Stimulated activated CD8-positive, alpha-beta memory T cell treated with anti-CD3 and anti-CD28 coated beads, Interleukin-12 subunit alpha, Interleukin-12 subunit beta, amount 100 ng/mL, for 1 hour (primary cell): ENCODE data around the gene UGT1A9.
"Not testable (repeated sequence)": the region's sequence is repeated elsewhere in the genome, so short reads cannot be mapped to it uniquely, and the experiment has no call there.

Experiments
- DNase-seq: peaks from one replicate; pipeline ENCODE4 v3.0.0-alpha.2; 2020; ENCODE audit warnings: low read depth

UGT1A9 gene

DNA sequence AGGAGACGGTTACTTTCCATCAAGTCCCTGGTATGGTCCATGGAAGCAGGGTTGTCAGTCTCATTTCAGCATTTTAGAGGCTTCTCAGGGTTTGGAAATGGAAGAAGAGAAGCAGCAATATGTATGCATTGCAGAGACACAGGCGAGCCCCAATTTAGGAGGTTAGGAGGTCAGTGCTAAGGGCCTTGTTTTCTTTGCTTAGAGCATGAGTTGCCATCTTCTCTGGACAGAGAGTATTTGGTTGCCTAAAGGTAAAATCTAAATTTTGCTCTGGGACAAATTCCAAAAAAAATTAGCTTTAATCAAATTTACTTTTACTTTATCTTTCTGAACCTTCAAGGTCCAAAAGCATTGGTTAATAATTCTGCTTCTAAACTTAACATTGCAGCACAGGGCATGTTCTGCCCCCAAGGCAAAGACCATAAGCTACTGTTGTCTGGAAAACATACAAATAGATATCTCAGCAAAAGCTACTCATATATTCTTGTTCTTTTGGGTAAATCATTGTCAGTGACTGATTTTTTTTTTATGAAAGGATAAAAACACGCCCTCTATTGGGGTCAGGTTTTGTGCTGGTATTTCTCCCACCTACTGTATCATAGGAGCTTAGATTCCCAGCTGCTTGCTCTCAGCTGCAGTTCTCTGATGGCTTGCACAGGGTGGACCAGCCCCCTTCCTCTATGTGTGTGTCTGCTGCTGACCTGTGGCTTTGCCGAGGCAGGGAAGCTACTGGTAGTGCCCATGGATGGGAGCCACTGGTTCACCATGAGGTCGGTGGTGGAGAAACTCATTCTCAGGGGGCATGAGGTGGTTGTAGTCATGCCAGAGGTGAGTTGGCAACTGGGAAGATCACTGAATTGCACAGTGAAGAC is at the start of gene UGT1A9:
Gene UGT1A9 (plus strand): TSS at position 609 of the 872 bp plus-strand sequence. CDS start 37 bp downstream, at position 646.
- DNase-seq: no peak

DNA sequence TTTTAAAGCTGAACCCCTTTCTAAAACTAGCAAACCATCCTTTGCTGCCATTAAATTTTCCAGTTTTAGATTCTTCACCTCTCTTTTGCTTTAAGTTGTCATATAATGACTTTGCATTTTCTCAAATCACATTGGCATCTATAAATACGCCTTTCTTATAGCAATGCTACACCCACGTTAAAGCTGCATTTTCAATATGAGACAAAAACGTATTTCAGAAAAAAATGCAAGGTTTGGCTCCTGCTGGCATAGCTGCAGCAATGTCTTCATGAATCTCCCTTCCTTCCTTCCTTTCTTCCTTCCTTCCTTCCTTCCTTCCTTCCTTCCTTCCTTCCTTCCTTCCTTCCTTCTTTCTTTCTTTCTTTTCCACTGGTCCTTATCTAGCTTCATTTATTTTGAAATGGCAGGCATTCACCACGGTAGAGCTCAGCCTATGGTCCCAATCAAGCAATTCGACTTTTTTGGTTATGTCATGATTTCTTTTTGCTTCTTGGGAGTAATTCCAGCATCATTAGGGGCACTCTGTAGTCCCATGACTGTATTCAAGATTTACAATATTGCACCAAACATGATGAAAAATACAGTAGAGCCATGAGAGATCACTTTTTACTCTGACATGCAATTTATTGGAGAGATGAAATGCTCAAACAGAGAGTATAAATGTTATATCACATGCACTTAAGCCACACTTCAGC is 44.2 kb upstream of the UGT1A9 start:
- DNase-seq: no peak

DNA sequence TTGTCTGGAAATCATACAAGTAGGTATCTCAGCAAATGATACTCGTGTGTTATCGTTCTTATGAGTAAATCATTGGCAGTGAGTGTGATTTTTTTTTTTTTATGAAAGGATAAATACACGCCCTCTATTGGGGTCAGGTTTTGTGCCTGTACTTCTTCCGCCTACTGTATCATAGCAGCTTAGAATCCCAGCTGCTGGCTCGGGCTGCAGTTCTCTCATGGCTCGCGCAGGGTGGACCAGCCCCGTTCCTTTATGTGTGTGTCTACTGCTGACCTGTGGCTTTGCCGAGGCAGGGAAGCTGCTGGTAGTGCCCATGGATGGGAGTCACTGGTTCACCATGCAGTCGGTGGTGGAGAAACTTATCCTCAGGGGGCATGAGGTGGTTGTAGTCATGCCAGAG is 35.4 kb upstream of the UGT1A9 start, which contains the start of gene UGT1A10:
Gene UGT1A10 (plus strand): TSS at position 143 of the 400 bp plus-strand sequence. CDS start 75 bp downstream, at position 218.
- DNase-seq: not testable (repeated sequence)

DNA sequence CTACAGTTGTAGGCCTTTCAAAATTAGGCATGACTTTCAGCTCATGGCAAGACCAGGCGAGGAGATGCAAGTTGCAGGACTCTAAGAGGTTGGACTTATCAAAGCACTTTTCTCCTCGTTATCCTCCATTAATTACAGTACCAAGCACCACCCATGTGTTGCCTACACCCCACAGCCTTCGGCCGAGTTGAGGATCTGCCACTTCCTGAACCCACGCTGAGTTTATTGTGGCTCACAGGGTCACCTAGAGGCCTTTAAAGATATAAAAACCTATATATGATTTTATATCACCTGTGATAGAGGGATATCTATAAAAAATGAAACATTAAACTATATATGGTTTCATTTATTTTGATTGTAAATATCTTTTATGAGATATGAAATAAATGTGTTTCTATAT is 32.9 kb upstream of the UGT1A9 start:
- DNase-seq: no peak

DNA sequence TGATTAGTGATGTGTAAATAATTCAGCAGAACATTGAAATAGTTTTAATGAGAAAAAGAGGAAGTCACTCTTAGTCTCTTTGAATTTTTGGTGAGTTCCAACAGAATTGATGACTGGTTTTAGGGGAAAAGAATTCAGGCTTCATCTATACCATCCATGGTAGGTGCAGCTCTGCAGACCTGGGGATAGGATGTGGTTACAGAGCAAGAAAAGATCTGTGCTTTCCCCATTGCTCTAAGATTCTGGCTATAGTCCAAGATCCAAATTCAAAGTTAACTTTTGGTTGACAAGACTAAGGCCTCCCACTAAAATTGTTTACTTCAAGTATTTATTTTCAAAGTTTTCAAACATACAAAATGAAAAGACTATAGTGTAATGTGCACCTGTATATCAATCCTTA is 31.8 kb upstream of the UGT1A9 start:
- DNase-seq: no peak

DNA sequence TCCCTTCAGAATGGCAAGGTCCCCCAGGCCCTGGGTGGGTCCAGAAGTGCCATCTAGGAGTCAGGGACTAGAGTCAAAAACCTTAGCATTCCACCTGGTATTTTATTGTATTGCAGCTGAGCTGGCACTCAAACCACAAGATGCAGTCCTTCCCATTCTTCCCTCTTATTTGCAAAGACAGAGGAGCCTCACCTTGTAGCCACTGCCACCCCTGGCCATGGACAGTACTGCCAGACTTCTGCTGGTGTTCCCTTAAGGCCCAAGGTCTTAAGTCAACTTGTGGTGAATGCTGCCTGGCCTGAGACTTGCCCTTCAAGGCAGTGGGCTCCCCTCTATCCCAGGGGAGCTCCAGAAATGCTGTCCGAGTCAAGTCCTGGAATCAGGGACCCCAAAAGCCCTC is 28.6 kb upstream of the UGT1A9 start:
- no peak for DNase-seq

DNA sequence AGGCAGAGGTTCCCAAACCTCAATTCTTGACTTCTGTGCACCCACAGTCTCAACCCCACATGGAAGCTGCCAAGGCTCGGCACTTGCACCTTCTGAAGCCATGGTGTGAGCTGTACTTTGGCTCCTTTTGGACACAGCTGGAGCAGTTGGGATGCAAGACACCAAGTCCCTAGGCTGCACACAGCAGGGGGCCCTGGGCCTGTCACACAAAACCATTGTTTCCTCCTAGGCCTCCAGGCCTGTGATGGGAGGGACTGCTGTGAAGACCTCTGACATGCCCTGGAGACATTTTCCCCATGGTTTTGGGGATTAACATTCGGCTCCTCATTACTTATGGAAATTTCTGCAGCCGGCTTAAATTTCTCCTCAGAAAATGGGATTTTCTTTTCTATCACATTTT is 25.7 kb upstream of the UGT1A9 start:
- not testable (repeated sequence) for DNase-seq

DNA sequence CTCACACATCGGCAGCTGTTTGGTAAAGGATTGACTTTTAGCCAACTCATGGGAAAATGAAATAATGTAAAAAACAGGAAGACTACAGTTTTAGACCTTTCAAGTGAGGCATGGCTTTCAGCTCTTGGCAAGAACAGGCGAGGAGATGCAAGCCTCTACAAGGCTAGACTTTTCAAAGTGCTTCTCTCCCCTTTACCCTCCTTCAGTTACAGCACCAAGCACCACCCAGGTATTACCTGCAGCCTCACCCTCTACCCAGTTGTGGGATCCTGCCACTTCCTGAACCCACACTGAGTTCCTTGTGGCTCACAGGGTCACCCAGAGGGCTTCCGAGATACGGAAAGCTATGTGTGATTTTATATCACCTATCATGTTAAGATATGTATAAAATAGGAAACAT is 20.7 kb upstream of the UGT1A9 start:
- DNase-seq: no peak

DNA sequence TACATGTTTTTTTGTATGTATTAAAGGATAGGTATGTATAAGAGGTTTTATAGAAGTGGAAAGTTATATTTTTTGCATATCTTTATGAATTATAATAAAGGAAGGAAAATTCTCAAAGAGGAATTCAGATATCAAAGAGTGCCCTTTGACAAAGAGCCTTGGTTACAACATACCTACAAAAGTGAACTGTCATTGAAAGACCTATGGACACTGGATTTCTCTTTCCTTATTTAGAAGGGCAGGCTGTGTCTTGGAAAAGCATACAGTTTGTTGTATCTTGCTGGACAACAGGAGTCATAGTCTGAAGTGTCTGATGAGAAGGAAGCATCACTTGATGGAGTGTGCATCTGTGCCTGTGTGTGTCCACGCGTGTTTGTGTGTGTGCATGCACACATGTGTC is 20.3 kb upstream of the UGT1A9 start:
- no peak for DNase-seq

DNA sequence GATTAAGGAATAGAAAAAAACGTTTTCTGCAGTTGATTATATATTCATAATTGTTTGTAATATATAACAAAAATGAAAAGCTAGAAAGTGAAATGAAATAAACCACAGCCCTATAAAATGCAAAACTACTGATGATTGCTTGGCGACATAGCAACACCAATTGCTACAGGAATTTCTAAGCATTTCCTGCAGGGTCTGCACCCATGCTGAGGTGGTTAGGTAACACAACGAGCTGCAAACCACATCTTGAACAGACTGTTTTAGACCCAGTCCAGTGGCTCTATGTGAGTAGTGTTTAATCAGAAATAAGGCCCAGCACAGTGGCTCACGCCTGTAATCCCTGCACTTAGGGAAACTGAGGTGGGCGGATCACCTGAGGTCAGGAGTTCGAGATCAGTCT is 17.2 kb upstream of the UGT1A9 start:
- no peak for DNase-seq

DNA sequence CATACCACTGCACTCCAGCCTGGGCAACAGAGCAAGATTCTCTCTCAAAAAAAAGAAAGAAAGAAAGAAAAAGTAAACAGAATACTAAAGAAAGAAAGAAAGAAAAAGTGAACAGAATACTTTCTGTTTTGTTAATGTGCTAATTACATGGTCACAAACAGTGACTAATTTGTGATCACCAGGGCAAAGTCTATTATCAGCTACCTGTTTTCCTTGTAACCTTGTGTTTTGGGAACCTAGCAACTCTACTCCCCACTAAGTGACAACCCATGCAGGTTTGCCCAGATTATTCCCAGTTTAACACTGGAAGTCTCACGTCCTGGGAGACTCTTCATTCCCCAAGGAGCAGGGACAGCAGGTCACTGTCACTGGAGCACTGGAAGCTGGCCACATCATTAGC is 16.7 kb upstream of the UGT1A9 start:
- DNase-seq: no peak

DNA sequence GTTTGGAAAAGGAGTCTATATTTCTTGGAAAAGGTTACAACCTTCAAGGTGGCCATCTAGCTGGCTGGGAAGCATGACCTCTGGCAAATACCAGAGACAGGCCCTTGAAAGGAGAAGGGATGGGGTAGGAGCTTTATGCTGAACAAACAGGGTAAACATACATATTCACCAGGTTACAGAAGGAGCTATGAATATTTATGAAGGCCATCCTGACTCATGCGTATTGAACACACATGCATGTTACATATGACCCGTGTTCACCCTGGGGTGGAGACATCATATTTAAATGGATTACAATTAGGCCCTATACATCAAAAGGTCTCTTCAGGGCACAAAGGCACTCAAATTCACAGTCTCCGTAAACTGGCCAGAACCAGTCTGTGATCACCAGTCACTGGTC is 15.8 kb upstream of the UGT1A9 start:
- not testable (repeated sequence) for DNase-seq

DNA sequence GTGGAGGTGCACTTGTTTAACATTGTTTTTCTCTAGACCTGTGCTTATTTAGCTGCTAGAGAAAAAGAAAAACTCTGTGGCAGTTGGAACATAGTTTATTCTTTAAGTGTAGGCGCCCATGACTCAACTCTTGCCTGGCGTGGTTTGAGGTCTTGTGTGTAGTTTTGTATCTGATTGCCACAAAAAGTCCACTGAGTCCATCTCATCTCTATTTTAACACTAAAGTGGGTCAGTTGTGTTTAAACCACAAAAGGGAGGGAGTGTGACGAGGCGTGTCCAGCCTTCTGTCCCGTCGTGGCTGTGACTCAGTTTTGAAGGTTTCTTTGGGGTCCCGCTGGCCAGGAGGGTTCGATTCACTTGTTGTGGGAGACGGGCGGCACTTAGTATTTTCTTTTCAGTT is 15.3 kb upstream of the UGT1A9 start:
- DNase-seq: no peak

DNA sequence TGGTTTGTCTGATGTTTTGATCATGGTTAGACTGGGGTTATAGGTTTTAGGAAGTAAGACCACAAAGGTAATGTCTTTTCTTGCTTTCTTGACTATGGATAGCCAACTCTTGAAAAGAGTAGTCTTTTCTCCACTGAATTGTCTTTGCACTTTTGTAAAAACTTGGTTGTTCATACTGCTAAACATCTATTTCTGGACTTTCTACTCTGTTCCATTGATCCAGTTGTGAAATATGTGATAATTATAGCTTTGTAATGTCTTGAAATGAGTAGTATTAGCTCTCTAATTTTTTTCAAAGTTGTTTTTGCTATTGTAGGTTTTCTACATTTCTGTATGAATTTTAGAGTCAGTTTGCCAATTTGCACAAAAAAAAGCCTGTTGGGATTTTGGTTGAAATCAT is 13.1 kb upstream of the UGT1A9 start:
- no peak for DNase-seq

DNA sequence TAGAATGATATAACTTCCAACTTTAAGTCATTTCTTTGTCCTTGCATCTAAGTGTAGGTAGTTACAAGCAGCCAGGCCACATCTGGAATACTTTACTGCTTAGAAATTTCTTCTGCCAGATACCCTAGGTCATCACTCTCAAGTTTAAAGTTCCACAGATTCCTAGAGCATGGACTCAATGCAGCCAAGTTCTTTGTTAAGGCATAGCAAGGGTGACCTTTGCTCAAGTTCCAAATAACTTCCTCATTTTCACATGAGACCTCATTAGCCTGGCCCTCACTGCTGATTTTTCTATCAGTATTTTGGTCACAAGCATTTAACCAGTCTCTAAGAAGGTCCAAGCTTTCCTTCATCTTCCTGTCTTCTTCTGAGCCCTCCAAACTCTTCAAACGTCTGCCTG is 7.8 kb upstream of the UGT1A9 start:
- DNase-seq: no peak

DNA sequence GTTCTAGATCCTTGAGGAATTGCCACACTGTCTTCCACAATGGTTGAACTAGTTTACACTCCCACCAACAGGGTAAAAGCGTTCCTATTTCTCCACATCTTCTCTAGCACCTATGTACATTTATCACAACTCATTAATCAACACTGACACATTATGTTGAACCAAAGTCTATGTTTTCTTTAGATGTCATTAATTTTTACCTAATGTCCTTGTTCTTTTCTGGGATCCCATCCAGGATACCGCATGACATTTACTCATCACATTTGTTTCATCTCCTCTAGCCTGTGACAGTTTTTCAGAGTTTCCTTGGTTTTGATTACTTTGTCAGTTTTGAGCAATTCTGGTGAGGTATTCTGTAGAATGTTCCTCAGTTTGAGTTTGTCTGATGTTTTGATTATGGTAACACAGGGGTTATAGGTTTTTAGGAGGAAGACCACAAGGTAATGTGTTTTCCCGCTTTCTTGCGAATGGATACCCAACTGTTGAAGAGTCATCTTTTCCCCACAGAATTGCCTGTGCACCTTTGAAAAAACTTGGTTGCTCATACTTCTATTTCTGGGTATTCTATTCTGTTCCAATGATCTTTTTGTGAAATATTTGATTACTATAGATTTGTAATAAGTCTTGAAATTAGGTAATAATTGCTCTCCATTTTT is 3.0 kb upstream of the UGT1A9 start:
- DNase-seq: no peak

DNA sequence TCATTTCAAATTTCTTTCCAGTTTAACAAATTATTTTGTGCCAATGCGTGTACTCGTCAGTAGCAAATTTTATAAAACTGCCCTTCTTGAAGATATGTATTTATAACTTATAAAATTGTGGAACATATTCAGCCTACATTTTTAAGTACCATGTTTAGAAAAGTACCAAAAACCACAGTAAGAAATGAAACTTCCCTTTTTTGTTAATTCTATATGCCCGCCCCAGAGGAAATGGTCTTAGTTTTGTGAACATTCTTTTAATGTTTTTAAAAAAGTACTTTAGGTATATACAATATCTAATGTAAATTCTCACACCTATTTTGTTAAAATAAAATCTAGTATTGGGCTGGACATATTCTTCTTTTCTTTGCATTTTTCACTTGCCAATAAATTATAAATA is 1.2 kb downstream of the UGT1A9 start:
- DNase-seq: no peak

DNA sequence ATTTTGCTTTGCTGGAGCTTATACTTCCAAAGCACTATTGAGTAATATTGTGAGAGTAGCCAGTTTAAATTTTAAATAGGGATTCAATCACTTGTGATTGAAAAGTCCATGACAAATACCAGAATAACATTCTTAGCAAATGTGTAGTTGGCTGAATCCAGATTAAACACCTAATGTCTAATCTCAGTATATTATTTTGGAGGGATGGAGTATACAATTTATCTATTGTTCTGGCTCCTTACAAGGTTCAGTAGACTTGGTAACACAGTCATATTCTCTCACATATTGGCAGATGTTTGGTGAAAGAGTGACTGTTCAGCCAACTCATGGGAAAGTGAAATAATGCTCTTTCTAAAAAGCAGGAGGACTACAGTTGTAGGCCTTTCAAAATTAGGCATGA is 2.2 kb downstream of the UGT1A9 start:
- no peak for DNase-seq

DNA sequence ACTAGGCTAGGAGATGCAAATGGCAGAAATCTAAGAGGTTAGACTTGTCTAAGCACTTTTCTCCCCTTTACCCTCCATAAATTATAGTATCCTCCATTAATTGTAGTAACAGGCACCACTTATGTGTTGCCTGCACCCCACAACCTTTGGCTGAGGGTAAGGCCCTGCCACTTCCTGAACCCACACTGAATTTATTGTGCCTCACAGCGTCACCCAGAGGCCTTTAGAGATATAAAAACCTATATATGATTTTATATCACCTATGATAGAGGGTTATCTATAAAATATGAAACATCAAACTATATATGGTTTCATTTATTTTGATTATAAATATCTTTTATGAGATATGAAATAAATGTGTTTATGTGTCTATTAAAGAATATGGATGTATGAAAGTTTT is 2.6 kb downstream of the UGT1A9 start:
- DNase-seq: no peak

DNA sequence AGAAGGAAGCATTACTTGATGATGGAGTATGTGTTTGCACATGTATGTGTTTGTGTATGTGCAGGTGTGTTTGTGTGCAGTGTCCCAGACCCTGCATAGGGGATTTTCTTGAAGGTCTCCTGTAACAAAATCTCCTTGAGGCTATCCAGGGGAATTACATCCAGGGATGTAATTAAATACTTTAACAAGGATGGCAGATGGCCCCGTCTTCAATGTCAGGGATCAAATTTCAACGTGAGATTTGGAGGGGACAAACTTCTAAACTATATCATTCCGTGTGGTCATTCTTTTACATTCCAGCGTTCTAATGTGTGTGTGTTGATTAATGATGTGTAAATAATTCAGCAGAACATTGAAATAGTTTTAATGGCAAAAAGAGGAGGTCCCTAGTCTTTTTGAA is 3.3 kb downstream of the UGT1A9 start:
- no peak for DNase-seq

DNA sequence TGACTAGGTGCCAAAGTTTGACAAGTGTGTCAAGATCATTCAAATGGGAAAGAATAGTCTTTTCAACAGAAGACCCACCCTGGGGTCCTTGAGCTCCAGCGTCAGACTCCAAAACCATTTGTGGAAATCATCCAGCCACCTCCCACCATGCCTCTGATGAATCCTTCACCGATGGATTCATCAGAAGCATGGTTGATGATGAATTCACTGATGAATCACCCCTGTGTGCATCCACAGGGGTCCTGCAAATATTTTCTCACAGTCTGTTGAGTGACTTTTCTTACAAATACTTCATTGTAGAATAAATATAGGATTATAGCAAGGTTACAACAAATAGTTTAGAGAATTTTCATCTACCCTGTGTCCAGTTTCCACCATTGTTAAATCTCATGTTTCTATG is 4.3 kb downstream of the UGT1A9 start:
- DNase-seq: no peak

DNA sequence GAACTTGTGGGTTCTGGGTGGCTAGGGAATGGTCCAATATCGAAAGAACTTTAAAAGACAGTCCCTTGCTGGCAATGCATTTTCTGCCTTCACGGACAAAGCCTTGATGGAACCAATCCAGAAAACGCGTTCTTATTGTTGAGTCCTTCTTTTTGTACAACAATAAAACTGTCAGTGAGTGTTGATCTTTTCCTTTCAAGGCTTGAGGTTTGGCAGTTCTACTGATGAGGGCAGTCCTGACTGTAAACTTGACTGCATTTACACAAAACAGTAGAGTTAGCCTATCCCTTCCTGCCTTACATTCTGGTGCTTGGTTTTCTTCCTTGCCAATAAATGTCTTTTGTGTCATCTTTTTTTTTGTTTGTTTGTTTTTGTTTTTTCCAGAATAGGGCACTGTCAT is 7.5 kb downstream of the UGT1A9 start:
- DNase-seq: no peak
